AG04450 (cell line): ENCODE data around the gene DNAJC5G. TPM values are rescaled to one million over a fixed set of nuclear protein-coding genes. Genes with fewer than 3 reads are reported as not detected.

Source experiments
- CTCF ChIA-PET: fragments of 300-600, 350-600 bp; formaldehyde crosslinking; extraction: SDS; loops from one replicate; lab custom pipeline; 2022; ENCODE audit warnings: antibody characterized with exemption, inconsistent platforms; lab: Charles Lee
- POLR2A ChIA-PET: fragments of 350-600 bp; formaldehyde crosslinking; extraction: SDS; loops from one replicate; lab custom pipeline; 2021; ENCODE audit warnings: antibody characterized with exemption, inconsistent platforms; lab: Yijun Ruan, JAX
- DNase-seq: peaks from one replicate; pipeline ENCODE4 v3.0.0-alpha.2; 2011; ENCODE audit warnings: low read depth, low spot score
- H3K27ac ChIP-seq: one replicate; pipeline ENCODE4 v1.5.1; 2012; ENCODE audit warnings: low read depth, low read length, control low read depth
- H3K27me3 ChIP-seq: one replicate; pipeline ENCODE4 v1.6.0; 2012; ENCODE audit warnings: low read length; ENCODE audit not compliant: control insufficient read depth, insufficient read depth
- H3K4me3 ChIP-seq: 2 replicates; pipeline ENCODE4 v1.5.1; 2011; ENCODE audit warnings: mild to moderate bottlenecking, low read depth, low read length, control low read depth
- H3K9me3 ChIP-seq: 2 replicates; pipeline ENCODE4 v1.5.1; 2012; ENCODE audit warnings: low read length; ENCODE audit not compliant: control insufficient read depth, insufficient read depth
- CTCF ChIP-seq: IDR thresholded peaks from 2 replicates; pipeline ENCODE4 v1.5.1; 2011; ENCODE audit warnings: low read depth, low read length, control low read depth, inconsistent platforms
- polyA plus RNA-seq: library from polyadenylated mRNA; depleted of rRNA; stranded (reverse); fragments of >200 nt; gene quantifications from 2 replicates; pipeline ENCODE4 v1.2.3, GENCODE V29; 2011

The DNAJC5G gene
- polyA plus RNA-seq, 1 experiment = not detected

- no peaks in the 10 kb centered on the region for H3K9me3 ChIP-seq
- no peak for TF ChIP-seq CTCF
- H3K27me3 ChIP-seq = peaks cover 30% of the 10 kb centered on the region
- no peak overlapping the region for H3K27ac ChIP-seq
- CTCF ChIA-PET = interaction anchor here (0.8 to 1.6 kb wide), 3 partner anchors 10 to 122 kb away, joined by 4 to 15 read pairs (median 6); no protein-coding TSS in a partner anchor
- DNase-seq = no peak
- H3K4me3 ChIP-seq = no peak overlapping the region
- POLR2A ChIA-PET = no interaction called here
Observed at GRCh38 chr2:27255660-27256059, 19.6 kb upstream of the DNAJC5G start.

GRCh38 chr2:27256855-27257454 lies 18.3 kb upstream of the DNAJC5G start:
- H3K9me3 ChIP-seq = no peaks in the 10 kb centered on the region
- POLR2A ChIA-PET = no interaction called here
- no peak overlapping the region for H3K4me3 ChIP-seq
- CTCF ChIA-PET = interaction anchor here (0.6 to 1.3 kb wide), 3 partner anchors 15 to 46 kb away, joined by 3 to 8 read pairs (median 4); no protein-coding TSS in a partner anchor
- H3K27me3 ChIP-seq = peaks cover 36% of the 10 kb centered on the region
- DNase-seq = no peak
- H3K27ac ChIP-seq = no peak overlapping the region
- TF ChIP-seq CTCF = no peak

- no peak for DNase-seq
- no peak for TF ChIP-seq CTCF
- Histone ChIP-seq H3K27ac (no peak overlapping the region), H3K4me3 (no peak overlapping the region), H3K9me3 (no peaks in the 10 kb centered on the region), H3K27me3 (peaks cover 41% of the 10 kb centered on the region)
- ChIA-PET POLR2A (interaction anchor here (0.5 kb wide), 1 partner anchor 10 kb away, joined by 6 read pairs; no protein-coding TSS in a partner anchor), CTCF (no interaction called here)
Observed at GRCh38 chr2:27258051-27258450, 17.2 kb upstream of the DNAJC5G start.

GRCh38 chr2:27261241-27261925 lies 13.8 kb upstream of the DNAJC5G start:
- CTCF ChIA-PET = no interaction called here
- Histone ChIP-seq H3K27me3 (peaks cover 69% of the 10 kb centered on the region), H3K27ac (no peak overlapping the region), H3K9me3 (no peaks in the 10 kb centered on the region), H3K4me3 (no peak overlapping the region)
- TF ChIP-seq CTCF = no peak
- no peak for DNase-seq
- POLR2A ChIA-PET = no interaction called here

GRCh38 chr2:27261926-27262298 lies 13.3 kb upstream of the DNAJC5G start:
- CTCF ChIA-PET = no interaction called here
- no peak for TF ChIP-seq CTCF
- no peak overlapping the region for H3K27ac ChIP-seq
- no peak overlapping the region for H3K4me3 ChIP-seq
- DNase-seq = no peak
- no peaks in the 10 kb centered on the region for H3K9me3 ChIP-seq
- POLR2A ChIA-PET = no interaction called here
- H3K27me3 ChIP-seq = peaks cover 69% of the 10 kb centered on the region
